Measurements from ENCODE around the gene EEA1.

GRCh38 chr12:92759634-92760268 is 169.3 kb downstream of the EEA1 start:
- no peak for TF ChIP-seq CTCF (conservative IDR thresholded peaks at IDR 0.05; ENCODE audit: low read depth, low read length)
- TF ChIP-seq EZH2 (IDR thresholded peaks at IDR 0.05; ENCODE audit: borderline replicate concordance, low read depth, low read length, poor library complexity, severe bottlenecking): no peak

Data from A673 (cell line).